WTC11 (cell line): ENCODE results near the gene FAF1. TPM values are rescaled to one million over a fixed set of nuclear protein-coding genes. Genes with fewer than 3 reads are reported as not detected.

Source experiments
- ATAC-seq: fragments of 200-7000 bp; cut with Tn5 transposase; 2 replicates; pipeline ENCODE4 v1.10.0; 2021; ENCODE audit warnings: mild to moderate bottlenecking, moderate library complexity
- CTCF ChIA-PET: fragments of 300-600 bp; sonication (Branson Sonifier 250); formaldehyde crosslinking; loops from one replicate; lab custom pipeline; 2021; ENCODE audit warnings: antibody characterized with exemption; lab: Charles Lee
- POLR2A ChIA-PET: fragments of 350-600 bp; sonication (Branson Sonifier 250); formaldehyde crosslinking; loops from one replicate; lab custom pipeline; 2021; ENCODE audit warnings: antibody characterized with exemption; lab: Charles Lee
- DNase-seq: peaks from one replicate; pipeline ENCODE4 v3.0.0; 2021; ENCODE audit warnings: low spot score
- H3K27ac Mint-ChIP-seq: 2 replicates; pipeline ENCODE4 v1.8.0; 2021; ENCODE audit warnings: mixed read lengths
- H3K27me3 Mint-ChIP-seq: 2 replicates; pipeline ENCODE4 v1.8.0; 2021; ENCODE audit warnings: low read depth, mild to moderate bottlenecking, moderate library complexity, mixed read lengths
- H3K36me3 Mint-ChIP-seq: 2 replicates; pipeline ENCODE4 v1.8.0; 2021; ENCODE audit warnings: mixed read lengths
- H3K4me1 Mint-ChIP-seq: 2 replicates; pipeline ENCODE4 v1.8.0; 2022; ENCODE audit warnings: mixed read lengths
- H3K4me3 Mint-ChIP-seq: 2 replicates; pipeline ENCODE4 v1.8.0; 2021; ENCODE audit warnings: mild to moderate bottlenecking, moderate library complexity, mixed read lengths
- H3K9me3 Mint-ChIP-seq: 2 replicates; pipeline ENCODE4 v1.8.0; 2021; ENCODE audit warnings: mixed read lengths
- ATF1 ChIP-seq: sonication (generic); formaldehyde crosslinking; IDR thresholded peaks from 2 replicates; pipeline ENCODE4 v1.8.1; 2023; ENCODE audit warnings: mild to moderate bottlenecking, moderate library complexity, missing genetic modification reagents
- ATF3 ChIP-seq: sonication (generic); formaldehyde crosslinking; conservative IDR thresholded peaks from 2 replicates; pipeline ENCODE4 v1.8.1; 2022; ENCODE audit warnings: mild to moderate bottlenecking, missing genetic modification reagents
- ATF6 ChIP-seq: sonication (generic); formaldehyde crosslinking; IDR thresholded peaks from 2 replicates; pipeline ENCODE4 v1.8.1; 2023; ENCODE audit warnings: mild to moderate bottlenecking, missing genetic modification reagents
- CTCF ChIP-seq: fragments of 200-600 bp; IDR thresholded peaks from 2 replicates; pipeline ENCODE4 v1.8.0; 2022; ENCODE audit warnings: antibody characterized with exemption
- ERG ChIP-seq: fragments of 250-450 bp; sonication (Bioruptor Pico); IDR thresholded peaks from 2 replicates; pipeline ENCODE4 v1.8.0; 2021; ENCODE audit warnings: mild to moderate bottlenecking
- FOXK1 ChIP-seq: sonication (generic); formaldehyde crosslinking; IDR thresholded peaks from 2 replicates; pipeline ENCODE4 v1.8.0; 2022; ENCODE audit warnings: mild to moderate bottlenecking, moderate library complexity, missing genetic modification reagents
- FOXP1 ChIP-seq: sonication (generic); formaldehyde crosslinking; IDR thresholded peaks from 2 replicates; pipeline ENCODE4 v1.8.0; 2022; ENCODE audit warnings: missing genetic modification reagents, mild to moderate bottlenecking, moderate library complexity, borderline replicate concordance
- FOXP4 ChIP-seq: sonication (generic); formaldehyde crosslinking; IDR thresholded peaks from 2 replicates; pipeline ENCODE4 v1.8.0; 2022; ENCODE audit warnings: mild to moderate bottlenecking, missing genetic modification reagents
- IRF1 ChIP-seq: sonication (generic); formaldehyde crosslinking; IDR thresholded peaks from 2 replicates; pipeline ENCODE4 v1.8.0; 2023; ENCODE audit warnings: missing genetic modification reagents
- JAZF1 ChIP-seq: fragments of 250-450 bp; sonication (Bioruptor Pico); IDR thresholded peaks from 2 replicates; pipeline ENCODE4 v1.9.0; 2021; ENCODE audit warnings: moderate library complexity, mild to moderate bottlenecking, inconsistent platforms
- MLX ChIP-seq: sonication (generic); formaldehyde crosslinking; IDR thresholded peaks from 2 replicates; pipeline ENCODE4 v1.8.1; 2023; ENCODE audit warnings: mild to moderate bottlenecking, missing genetic modification reagents, moderate library complexity
- NR3C1 ChIP-seq: sonication (generic); formaldehyde crosslinking; conservative IDR thresholded peaks from 2 replicates; pipeline ENCODE4 v1.8.1; 2023; ENCODE audit warnings: low read depth, mild to moderate bottlenecking, missing genetic modification reagents
- PRRX2 ChIP-seq: fragments of 250-450 bp; sonication (Bioruptor Pico); IDR thresholded peaks from 2 replicates; pipeline ENCODE4 v1.8.0; 2021; ENCODE audit warnings: mild to moderate bottlenecking
- RORB ChIP-seq: fragments of 250-450 bp; sonication (Bioruptor Pico); IDR thresholded peaks from 2 replicates; pipeline ENCODE4 v1.9.0; 2021; ENCODE audit warnings: mild to moderate bottlenecking
- ZMAT4 ChIP-seq: fragments of 250-450 bp; sonication (Bioruptor Pico); IDR thresholded peaks from 2 replicates; pipeline ENCODE4 v1.9.0; 2021; ENCODE audit warnings: mild to moderate bottlenecking
- ZNF423 ChIP-seq: fragments of 250-450 bp; sonication (Bioruptor Pico); IDR thresholded peaks from 2 replicates; pipeline ENCODE4 v2.1.2; 2022; ENCODE audit warnings: mild to moderate bottlenecking, moderate library complexity
- ZNF532 ChIP-seq: fragments of 250-450 bp; sonication (Bioruptor Pico); IDR thresholded peaks from 2 replicates; pipeline ENCODE4 v1.9.0; 2021; ENCODE audit warnings: mild to moderate bottlenecking, borderline replicate concordance
- total RNA-seq: library from RNA; stranded (reverse); gene quantifications from 3 replicates; pipeline ENCODE4 v1.2.3, GENCODE V29; 2021

Gene FAF1
- total RNA-seq, 1 experiment from 2014 or later = 53.5 TPM

GRCh38 chr1:50521703-50522102 is 438.4 kb downstream of the FAF1 start:
- no peaks in the 10 kb centered on the region for H3K27me3 Mint-ChIP-seq
- ATAC-seq = no peak
- TF ChIP-seq RORB (CRISPR knock-in tag) (no peak), ZNF423 (CRISPR knock-in tag) (no peak), PRRX2 (no peak), ATF1 (CRISPR knock-in tag) (no peak), ATF6 (CRISPR knock-in tag) (no peak), ERG (no peak), IRF1 (CRISPR knock-in tag) (no peak)
- H3K36me3 Mint-ChIP-seq = peaks cover 10% of the 10 kb centered on the region
- ChIA-PET CTCF (interaction anchor here (0.5 kb wide), 1 partner anchor 191 kb away, joined by 3 read pairs; no protein-coding TSS in a partner anchor), POLR2A (no interaction called here)
- H3K27ac Mint-ChIP-seq = no peak overlapping the region
- DNase-seq = no peak
- peaks cover 16% of the 10 kb centered on the region for H3K9me3 Mint-ChIP-seq
- H3K4me1 Mint-ChIP-seq = no peaks in the 10 kb centered on the region
- no peak overlapping the region for H3K4me3 Mint-ChIP-seq

- CTCF ChIA-PET = no interaction called here
- H3K4me1 Mint-ChIP-seq = no peaks in the 10 kb centered on the region
- H3K4me3 Mint-ChIP-seq = no peak overlapping the region
- ATAC-seq (no peak), DNase-seq (no peak)
- H3K27ac Mint-ChIP-seq = no peak overlapping the region
- H3K27me3 Mint-ChIP-seq = no peaks in the 10 kb centered on the region
- no peaks in the 10 kb centered on the region for H3K9me3 Mint-ChIP-seq
- POLR2A ChIA-PET = no interaction called here
- no peaks in the 10 kb centered on the region for H3K36me3 Mint-ChIP-seq
- TF ChIP-seq NR3C1 (no peak), ZNF532 (CRISPR knock-in tag) (no peak), ZMAT4 (CRISPR knock-in tag) (no peak), ATF6 (CRISPR knock-in tag) (no peak), ATF3 (CRISPR knock-in tag) (no peak), FOXK1 (CRISPR knock-in tag) (no peak), MLX (no peak), FOXP4 (no peak), CTCF (no peak), JAZF1 (CRISPR knock-in tag) (no peak), FOXP1 (CRISPR knock-in tag) (no peak)
These were observed 442.6 kb downstream of the FAF1 start for GRCh38 chr1:50517488-50517887.
